Stimulated activated CD4-positive, alpha-beta T cell treated with anti-CD3 and anti-CD28 coated beads, Interleukin-2, amount 100 ng/mL, for 48 hours (primary cell): Measurements from ENCODE around the gene MTERF1.

Source experiments
- DNase-seq, 2 donors: peaks; one replicate each; pipeline ENCODE4 v3.0.0-alpha.2; 2020

Gene MTERF1

GRCh38 chr7:91826377-91826776 is 54.1 kb downstream of the MTERF1 start:
- DNase-seq = no peak

GRCh38 chr7:91824201-91824600 is 56.3 kb downstream of the MTERF1 start:
- no peak for DNase-seq
